Glutamatergic neuron (in vitro differentiated cells): ENCODE results near the gene RNU1-3. TPM values are rescaled to one million over a fixed set of nuclear protein-coding genes. Genes with fewer than 3 reads are reported as not detected.
"Not testable (repeated sequence)": the region's sequence is repeated elsewhere in the genome, so short reads cannot be mapped to it uniquely, and the experiment has no call there.

Experiments
- DNase-seq: peaks from one replicate; pipeline ENCODE4 v3.0.0; 2022
- H3K27ac Mint-ChIP-seq: one replicate; pipeline ENCODE4 v1.8.0; 2020; ENCODE audit warnings: mild to moderate bottlenecking, mixed read lengths, inconsistent platforms; ENCODE audit not compliant: unreplicated experiment
- H3K27me3 Mint-ChIP-seq: one replicate; pipeline ENCODE4 v1.8.0; 2020; ENCODE audit warnings: mild to moderate bottlenecking, moderate library complexity, mixed read lengths, inconsistent platforms; ENCODE audit not compliant: unreplicated experiment
- H3K36me3 Mint-ChIP-seq: one replicate; pipeline ENCODE4 v1.8.0; 2020; ENCODE audit warnings: mild to moderate bottlenecking, mixed read lengths, inconsistent platforms; ENCODE audit not compliant: unreplicated experiment
- H3K4me1 Mint-ChIP-seq: one replicate; pipeline ENCODE4 v1.8.0; 2020; ENCODE audit warnings: mild to moderate bottlenecking, low read depth, mixed read lengths, inconsistent platforms; ENCODE audit not compliant: unreplicated experiment
- H3K4me3 Mint-ChIP-seq: one replicate; pipeline ENCODE4 v1.8.0; 2020; ENCODE audit warnings: mild to moderate bottlenecking, mixed read lengths, inconsistent platforms; ENCODE audit not compliant: unreplicated experiment
- H3K9me3 Mint-ChIP-seq: one replicate; pipeline ENCODE4 v1.8.0; 2020; ENCODE audit warnings: mild to moderate bottlenecking, moderate library complexity, mixed read lengths, inconsistent platforms; ENCODE audit not compliant: unreplicated experiment
- total RNA-seq: library from RNA; stranded (reverse); fragmentation: NEBNext Ultra II Directional; extraction: Animal tissue kit (Norgen Biotek cat#: 25700); gene quantifications from one replicate; pipeline ENCODE4 v1.2.1, GENCODE V29; 2021; ENCODE audit not compliant: unreplicated experiment

The RNU1-3 gene
- total RNA-seq, 1 donor from 2014 or later, result 3,598 TPM

GRCh38 chr1:16656981-16657683 is 9.6 kb downstream of the RNU1-3 start:
- H3K4me3 Mint-ChIP-seq, H3K4me1 Mint-ChIP-seq, H3K27ac Mint-ChIP-seq, H3K36me3 Mint-ChIP-seq, H3K9me3 Mint-ChIP-seq, H3K27me3 Mint-ChIP-seq, DNase-seq: not testable (repeated sequence)

- not testable (repeated sequence) for H3K4me1 Mint-ChIP-seq, H3K27me3 Mint-ChIP-seq, H3K27ac Mint-ChIP-seq, H3K36me3 Mint-ChIP-seq, H3K4me3 Mint-ChIP-seq, H3K9me3 Mint-ChIP-seq
- DNase-seq, result peak; percentile 12
Measured at GRCh38 chr1:16656574-16656973, 10.2 kb downstream of the RNU1-3 start.

GRCh38 chr1:16651560-16651959 is 15.2 kb downstream of the RNU1-3 start:
- not testable (repeated sequence) for H3K27me3 Mint-ChIP-seq, H3K27ac Mint-ChIP-seq, H3K36me3 Mint-ChIP-seq, H3K9me3 Mint-ChIP-seq, H3K4me3 Mint-ChIP-seq, DNase-seq, H3K4me1 Mint-ChIP-seq

- H3K36me3 Mint-ChIP-seq, H3K4me1 Mint-ChIP-seq, H3K27ac Mint-ChIP-seq, H3K9me3 Mint-ChIP-seq, H3K4me3 Mint-ChIP-seq, H3K27me3 Mint-ChIP-seq: not testable (repeated sequence)
- DNase-seq, result peak; percentile 15
Measured at GRCh38 chr1:16649960-16650359, 16.8 kb downstream of the RNU1-3 start.

GRCh38 chr1:16649390-16649789 is 17.4 kb downstream of the RNU1-3 start:
- H3K9me3 Mint-ChIP-seq, H3K36me3 Mint-ChIP-seq, H3K27ac Mint-ChIP-seq, H3K4me3 Mint-ChIP-seq, H3K4me1 Mint-ChIP-seq, H3K27me3 Mint-ChIP-seq, DNase-seq: not testable (repeated sequence)

GRCh38 chr1:16648756-16649155 is 18.0 kb downstream of the RNU1-3 start:
- H3K27ac Mint-ChIP-seq, H3K4me1 Mint-ChIP-seq, H3K9me3 Mint-ChIP-seq, DNase-seq, H3K27me3 Mint-ChIP-seq, H3K36me3 Mint-ChIP-seq, H3K4me3 Mint-ChIP-seq: not testable (repeated sequence)

- DNase-seq, result peak; percentile 2
- not testable (repeated sequence) for H3K4me1 Mint-ChIP-seq, H3K4me3 Mint-ChIP-seq
Measured at GRCh38 chr1:16648250-16648649, 18.5 kb downstream of the RNU1-3 start.

GRCh38 chr1:16647179-16648176 is 19.3 kb downstream of the RNU1-3 start:
- not testable (repeated sequence) for H3K36me3 Mint-ChIP-seq, H3K27ac Mint-ChIP-seq, H3K27me3 Mint-ChIP-seq, H3K4me3 Mint-ChIP-seq, H3K4me1 Mint-ChIP-seq, H3K9me3 Mint-ChIP-seq
- peak; percentile 18 for DNase-seq

More at GRCh38 chr1:16648250-16648649, 18.5 kb downstream of the RNU1-3 start:
- not testable (repeated sequence) for H3K36me3 Mint-ChIP-seq, H3K27ac Mint-ChIP-seq, H3K9me3 Mint-ChIP-seq, H3K27me3 Mint-ChIP-seq

GRCh38 chr1:16646716-16647115 is 20.0 kb downstream of the RNU1-3 start:
- not testable (repeated sequence) for H3K9me3 Mint-ChIP-seq

GRCh38 chr1:16646061-16646664 is 20.6 kb downstream of the RNU1-3 start:
- not testable (repeated sequence) for H3K9me3 Mint-ChIP-seq, H3K27me3 Mint-ChIP-seq, H3K27ac Mint-ChIP-seq, H3K4me3 Mint-ChIP-seq, H3K36me3 Mint-ChIP-seq, H3K4me1 Mint-ChIP-seq
- peak; percentile 4 for DNase-seq

More at GRCh38 chr1:16646716-16647115, 20.0 kb downstream of the RNU1-3 start:
- H3K36me3 Mint-ChIP-seq, H3K4me1 Mint-ChIP-seq, H3K27me3 Mint-ChIP-seq, H3K4me3 Mint-ChIP-seq, DNase-seq, H3K27ac Mint-ChIP-seq: not testable (repeated sequence)

- DNase-seq, result peak; percentile 16
- H3K27ac Mint-ChIP-seq, H3K9me3 Mint-ChIP-seq, H3K27me3 Mint-ChIP-seq, H3K4me1 Mint-ChIP-seq, H3K36me3 Mint-ChIP-seq, H3K4me3 Mint-ChIP-seq: not testable (repeated sequence)
Measured at GRCh38 chr1:16645271-16646060, 21.3 kb downstream of the RNU1-3 start.
